Stimulated activated CD8-positive, alpha-beta memory T cell treated with anti-CD3 and anti-CD28 coated beads, Interleukin-4, amount 100 ng/mL, for 48 hours (primary cell): ENCODE measurements around the gene NOG.

ENCODE experiments used
- DNase-seq: peaks from one replicate; pipeline ENCODE4 v3.0.0-alpha.2; 2020

The NOG gene

DNA sequence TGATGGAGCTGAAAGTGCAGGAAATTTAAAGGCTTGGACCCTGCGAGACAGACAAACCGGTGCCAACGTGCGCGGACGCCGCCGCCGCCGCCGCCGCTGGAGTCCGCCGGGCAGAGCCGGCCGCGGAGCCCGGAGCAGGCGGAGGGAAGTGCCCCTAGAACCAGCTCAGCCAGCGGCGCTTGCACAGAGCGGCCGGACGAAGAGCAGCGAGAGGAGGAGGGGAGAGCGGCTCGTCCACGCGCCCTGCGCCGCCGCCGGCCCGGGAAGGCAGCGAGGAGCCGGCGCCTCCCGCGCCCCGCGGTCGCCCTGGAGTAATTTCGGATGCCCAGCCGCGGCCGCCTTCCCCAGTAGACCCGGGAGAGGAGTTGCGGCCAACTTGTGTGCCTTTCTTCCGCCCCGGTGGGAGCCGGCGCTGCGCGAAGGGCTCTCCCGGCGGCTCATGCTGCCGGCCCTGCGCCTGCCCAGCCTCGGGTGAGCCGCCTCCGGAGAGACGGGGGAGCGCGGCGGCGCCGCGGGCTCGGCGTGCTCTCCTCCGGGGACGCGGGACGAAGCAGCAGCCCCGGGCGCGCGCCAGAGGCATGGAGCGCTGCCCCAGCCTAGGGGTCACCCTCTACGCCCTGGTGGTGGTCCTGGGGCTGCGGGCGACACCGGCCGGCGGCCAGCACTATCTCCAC, at the start of gene NOG:
TSS of gene NOG (plus strand) at position 54 of the 674 bp plus-strand sequence. CDS start at position 579, 525 bp downstream.
- peak; percentile 57 for DNase-seq

DNA sequence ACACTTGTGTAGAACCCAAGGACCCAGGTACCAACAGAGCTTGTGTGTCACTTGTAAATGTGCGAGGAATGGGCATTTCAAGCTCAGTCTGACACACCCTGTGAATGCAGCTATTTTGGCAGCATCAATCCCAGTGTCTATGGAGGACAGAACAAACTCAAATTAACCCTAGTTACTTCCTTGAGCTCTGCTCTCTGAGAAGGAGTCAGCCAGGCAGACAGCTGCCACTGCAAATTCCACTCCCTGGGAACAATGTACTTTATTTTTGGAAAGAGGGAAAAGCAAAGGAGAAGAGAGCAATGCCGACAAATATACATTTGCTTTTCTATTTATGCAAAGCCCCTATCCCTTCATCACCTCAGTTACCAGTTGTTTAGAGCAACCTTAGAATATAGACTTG, 48.4 kb upstream of the NOG start:
- no peak for DNase-seq

DNA sequence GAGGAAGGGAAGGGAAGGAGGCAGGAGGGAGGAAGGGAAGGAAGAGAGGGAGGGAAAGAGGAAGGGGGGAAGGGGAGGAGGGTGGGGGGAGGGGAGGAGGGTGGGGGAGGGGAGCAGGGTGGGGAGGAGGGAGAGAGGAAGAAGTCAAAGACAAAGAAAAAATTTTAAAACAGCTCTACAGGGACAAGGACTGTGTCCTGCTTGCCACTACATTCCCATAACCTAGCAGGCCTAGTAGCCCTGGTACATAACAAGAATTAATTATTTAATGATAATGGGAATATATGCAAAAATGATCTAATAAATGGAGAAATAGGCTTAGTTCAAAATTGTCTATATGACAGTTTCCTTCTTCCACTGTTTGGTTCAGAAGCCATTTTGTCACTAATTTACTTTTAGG, 47.6 kb upstream of the NOG start:
- no peak for DNase-seq

DNA sequence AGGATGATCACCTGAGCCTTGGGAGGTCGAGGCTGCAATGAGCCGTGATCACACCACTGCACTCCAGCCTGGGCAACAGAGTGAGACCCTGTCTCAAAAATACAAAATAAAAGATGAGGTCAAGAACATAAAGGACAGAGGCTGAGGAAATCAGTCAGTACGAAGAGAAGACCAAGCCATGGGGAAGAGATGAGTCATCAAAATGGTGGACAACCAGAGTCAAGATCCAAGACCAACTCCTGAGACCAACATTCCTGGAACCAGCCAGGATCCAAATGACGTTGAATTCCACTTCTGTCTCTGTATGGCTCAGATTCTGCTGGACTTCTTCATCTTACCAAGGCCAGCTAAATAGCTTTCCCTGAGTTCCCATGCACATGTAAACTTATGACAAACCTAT, 44.8 kb upstream of the NOG start:
- no peak for DNase-seq

DNA sequence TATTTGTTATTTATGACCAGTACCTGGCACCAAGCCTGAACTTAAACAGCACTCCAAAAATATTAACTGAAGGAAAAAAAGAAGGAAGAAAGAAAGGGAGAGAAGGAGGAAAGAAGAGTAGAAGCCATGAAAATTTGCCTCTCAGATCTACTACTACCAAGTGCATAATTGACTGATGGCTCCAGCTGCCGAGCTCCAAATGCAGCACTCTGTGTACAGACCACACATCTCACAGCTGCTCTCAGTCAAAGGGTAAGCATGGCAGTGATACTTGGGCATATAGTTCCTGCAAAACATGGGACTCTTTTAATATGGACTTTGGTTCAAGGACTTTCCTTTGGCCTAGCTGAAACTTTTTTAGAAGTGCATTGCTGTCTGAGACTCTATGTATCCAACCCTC, 44.0 kb upstream of the NOG start:
- DNase-seq, result no peak

DNA sequence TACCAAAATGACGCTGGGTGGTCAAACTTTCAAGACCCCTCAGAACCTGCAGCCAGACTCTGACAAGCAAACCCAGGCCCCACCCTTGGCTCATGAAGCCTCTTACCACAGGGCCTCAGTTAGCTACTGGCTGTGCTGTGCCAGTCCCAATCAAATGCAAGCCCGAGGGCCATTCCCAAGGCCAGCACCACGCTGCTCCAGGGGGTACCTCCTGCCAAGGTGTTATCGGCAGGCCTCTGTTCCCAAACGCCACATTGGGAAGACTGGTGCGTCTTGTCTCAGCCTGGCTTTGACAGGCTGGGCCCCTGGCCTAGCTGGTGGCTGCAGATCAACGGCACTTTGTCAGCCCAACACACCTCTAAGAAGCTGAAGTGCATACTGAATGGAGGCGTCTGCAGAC, 35.8 kb upstream of the NOG start:
- DNase-seq, result no peak

DNA sequence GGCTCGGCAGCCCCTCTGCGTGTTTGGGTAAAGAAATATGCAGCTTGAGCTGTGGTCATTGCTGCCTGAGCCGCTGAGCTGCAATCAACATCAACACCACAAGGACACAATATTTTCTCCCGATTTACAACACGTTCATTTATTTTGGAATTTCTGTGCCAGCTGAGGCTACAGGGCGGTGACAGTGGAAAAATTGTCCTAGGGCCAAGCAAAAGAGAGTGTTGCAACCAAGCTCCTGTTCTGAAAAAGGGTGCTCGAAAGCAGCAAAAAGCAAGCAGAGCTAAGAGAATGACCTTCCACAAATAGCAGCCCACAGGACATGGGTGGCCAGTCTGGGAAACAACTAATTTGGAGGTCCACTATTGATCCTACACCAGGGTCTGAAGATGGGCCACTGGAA, 35.4 kb upstream of the NOG start:
- no peak for DNase-seq

DNA sequence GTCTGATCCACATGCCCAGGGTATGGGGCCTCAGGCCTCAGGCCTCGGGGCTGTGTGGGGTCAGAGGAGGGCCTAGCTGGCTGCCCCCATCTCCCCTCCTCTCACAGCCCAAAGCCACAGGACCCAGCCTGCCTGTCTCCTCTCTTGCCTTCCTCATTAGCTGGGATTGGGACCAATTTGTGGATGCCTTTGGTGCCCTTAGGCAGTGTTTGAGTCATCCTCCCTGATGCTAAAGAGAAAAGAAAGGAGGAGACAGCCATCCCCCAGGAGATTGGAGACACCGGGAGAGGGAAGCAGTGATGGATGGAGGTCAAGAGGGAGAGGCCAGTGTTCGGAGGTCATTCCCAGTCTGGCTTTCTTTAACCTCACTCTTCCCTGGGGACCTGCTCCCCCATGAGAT, 23.3 kb upstream of the NOG start:
- DNase-seq, result no peak

DNA sequence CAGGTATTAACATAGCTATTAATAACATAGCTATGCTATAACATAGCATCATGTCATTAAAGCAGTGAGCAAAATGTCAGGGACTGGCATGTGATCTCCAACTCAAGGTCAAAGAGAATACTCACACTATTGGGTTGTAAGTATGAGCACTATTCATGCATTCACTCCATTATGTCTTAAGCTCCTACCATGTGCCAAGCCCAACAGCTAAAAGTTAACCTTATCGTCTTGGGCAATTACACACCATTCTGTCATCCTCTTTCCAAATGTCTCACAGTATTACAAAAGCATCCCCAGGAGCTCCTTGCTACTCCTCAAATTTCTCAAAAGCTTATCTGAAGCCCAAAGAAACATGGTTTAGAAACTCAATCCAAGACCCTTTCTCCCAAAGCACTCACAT, 22.0 kb upstream of the NOG start:
- no peak for DNase-seq

DNA sequence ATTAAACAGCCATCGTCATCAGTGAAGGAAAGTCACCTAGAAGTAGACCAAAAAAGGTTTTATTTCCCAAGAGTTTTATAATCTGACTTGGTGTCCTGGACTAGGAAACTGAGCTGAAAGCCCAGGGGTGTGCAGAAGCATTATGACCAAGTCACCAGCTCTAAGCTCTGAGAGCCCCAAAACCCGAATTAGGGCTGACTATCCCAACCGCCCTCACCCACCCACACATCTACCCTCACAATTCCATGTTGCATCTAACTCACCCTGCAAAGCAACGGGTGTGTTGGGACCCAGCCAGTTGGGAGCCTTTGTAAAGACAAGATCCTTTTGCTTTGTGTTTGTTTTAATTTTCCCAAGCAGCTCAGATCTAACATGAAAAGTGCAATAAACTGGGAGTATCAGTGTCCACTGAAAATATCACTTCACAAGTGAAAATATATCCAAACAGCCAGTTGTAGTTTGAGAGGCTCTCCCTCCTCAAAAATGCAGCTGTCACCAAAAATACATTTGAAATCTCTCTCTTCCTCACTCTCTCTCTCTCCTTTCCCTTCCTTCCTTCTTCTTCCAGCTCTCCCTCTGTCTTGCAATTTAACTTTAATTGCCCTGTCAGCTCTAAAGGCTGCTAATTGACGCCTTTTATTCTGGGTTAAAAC, 16.2 kb upstream of the NOG start:
- no peak for DNase-seq

DNA sequence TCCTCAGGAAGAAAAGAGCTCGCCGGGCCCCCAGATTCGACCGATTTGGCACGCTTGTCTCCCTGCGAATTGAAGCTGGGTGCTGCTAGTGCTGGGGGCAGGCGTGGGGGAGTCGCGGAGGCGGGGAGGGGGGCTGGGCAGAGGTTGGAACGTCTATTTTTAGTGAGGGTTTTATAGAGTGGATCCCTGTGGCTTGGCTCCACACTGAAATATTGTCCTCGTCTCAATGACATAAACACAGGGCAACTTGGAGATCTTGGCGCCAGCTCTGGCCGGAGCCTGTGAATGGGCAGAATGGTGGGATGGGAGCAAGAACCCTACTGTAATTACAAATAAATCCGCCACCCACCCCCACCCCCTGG, 15.7 kb upstream of the NOG start:
- no peak for DNase-seq

DNA sequence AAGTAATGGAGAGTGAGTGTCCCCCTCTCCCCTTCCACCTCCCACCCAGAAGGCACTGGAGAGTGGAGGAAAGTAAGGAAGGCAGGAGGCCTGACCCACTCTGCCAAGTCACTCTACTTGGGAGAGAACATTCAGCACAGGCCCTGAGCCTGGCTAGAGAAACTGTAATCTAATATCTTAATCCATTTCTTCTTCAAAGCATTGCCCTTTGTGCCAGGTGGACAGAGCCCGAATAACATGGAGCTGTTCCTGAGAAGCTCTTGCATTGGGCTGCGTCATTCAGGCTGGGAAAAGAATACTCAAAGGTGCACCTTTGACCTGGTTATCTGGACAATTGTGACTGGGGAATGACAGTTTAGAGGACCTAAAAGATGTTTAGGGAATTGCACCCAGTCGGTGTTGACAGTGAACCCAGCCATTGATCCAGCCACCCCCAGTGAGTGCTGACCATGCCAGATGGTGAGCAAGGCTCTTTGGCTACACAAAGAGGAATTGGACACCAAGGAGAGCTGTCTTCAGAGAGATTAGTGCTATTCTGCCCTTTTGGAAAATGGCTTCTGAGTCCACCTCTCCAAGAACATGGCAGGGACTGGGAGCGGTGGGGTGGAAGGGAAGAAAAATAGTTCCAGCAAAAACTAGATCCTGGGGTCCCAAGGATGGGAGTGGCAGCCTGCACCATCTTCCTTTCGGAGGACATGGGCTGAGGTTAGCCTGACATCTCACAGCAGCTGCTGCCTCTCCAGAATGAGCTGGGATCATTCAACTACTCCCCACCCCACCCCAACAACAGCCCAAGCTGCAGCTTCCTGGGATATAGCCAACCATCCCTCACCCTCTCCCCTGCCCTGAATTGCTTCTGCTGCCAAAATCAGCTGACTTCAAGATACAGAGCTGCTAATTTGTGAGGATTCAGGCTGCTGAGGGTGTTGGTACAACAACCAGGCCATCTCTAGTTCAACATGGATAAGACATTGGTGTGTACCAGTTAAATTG, 11.6 kb upstream of the NOG start:
- no peak for DNase-seq

DNA sequence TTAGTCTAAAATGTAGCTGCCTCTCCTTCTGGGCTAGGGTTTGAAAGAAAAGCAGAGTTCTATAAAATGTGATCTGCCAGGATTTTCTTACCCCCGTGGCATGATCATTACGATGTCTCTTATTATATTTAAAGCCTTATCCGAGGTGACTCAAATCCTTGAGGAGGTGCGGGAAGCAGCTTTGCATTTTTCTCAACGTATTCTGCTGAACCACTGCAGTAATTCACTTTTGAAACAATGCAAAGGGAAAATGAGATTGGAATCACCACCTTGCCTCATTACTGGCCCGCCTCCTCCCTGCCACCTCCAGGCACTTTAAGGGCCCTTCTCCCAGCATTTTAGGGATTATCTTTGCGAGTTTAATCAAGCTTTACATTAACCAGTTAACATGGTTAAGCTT, 9.7 kb upstream of the NOG start:
- no peak for DNase-seq

DNA sequence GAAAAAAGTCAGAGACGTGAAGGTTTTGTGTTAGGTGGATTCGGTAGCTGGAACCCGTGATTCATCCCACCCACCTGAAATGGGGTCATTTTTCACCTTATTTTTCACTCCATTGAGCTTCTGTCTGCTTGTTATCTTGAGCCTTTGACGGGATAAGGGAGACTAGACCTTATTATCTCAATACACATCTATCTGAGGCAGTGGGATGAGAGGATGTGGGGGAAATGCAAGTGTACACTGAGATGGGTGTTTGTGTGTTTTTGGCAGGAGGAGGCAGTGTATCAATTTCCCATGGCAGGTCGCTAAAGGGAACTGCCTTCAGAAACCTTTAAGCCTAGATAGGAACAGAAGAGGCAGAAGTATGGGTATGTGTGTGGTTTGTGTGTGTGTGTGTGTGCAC, 6.2 kb upstream of the NOG start:
- no peak for DNase-seq

DNA sequence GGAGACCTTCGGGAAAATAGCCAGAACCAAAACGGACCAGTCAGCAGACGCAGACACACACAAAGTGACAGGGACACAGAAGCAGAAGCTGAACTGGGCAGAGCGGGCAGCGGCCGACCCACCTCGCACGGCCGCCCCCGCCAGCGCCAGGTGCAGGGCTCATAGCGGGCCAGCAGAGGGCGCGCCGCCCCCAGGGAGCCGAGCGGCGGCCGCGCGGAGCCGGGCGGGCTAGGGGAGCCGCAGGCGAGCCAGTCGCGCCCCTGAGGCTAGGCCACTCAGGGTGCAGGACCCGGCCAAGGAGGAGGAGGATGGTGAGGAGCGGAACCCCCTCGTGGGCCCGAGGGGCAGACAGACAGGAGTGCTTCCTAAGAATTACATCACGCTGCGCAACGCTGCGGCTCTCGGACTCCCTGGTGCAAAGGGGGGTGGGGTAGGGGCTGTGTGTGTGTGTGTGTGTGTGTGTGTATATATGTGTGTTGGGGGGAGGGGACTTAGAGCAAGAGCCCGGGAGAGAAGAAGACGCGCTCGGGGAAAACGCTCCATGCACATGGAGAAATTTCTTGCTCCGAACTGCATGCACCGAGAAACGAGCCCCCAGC, 913 bp upstream of the NOG start:
- peak; percentile 83 for DNase-seq

DNA sequence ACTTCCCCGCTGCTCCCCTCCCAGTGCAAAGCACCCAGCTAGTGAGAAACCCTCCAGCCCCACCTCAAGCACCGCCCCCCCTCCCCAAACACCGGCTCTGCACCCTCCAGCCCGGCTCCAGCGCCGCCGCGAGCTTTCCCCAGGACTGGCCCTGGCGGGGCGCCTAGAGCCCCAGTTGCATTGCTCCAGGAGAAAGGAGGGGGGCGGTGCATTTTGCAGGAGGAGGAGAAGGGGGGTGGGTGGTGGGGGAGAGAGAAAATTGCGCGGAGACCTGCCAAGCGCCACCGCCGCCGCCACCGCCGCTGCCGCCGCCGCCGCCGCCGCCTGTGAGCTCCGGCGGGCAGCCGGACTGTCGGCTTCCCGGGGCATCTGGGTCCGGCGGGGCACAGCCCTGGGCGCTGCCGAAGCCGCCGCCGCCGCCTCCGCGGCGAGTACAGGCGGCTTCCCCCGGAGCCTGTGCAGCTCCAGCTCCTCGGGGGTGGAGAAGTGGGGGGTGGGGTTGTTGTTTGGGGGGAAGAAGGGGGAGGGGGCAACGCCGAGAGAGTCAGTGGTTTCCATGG, 333 bp upstream of the NOG start:
- peak; percentile 47 for DNase-seq

DNA sequence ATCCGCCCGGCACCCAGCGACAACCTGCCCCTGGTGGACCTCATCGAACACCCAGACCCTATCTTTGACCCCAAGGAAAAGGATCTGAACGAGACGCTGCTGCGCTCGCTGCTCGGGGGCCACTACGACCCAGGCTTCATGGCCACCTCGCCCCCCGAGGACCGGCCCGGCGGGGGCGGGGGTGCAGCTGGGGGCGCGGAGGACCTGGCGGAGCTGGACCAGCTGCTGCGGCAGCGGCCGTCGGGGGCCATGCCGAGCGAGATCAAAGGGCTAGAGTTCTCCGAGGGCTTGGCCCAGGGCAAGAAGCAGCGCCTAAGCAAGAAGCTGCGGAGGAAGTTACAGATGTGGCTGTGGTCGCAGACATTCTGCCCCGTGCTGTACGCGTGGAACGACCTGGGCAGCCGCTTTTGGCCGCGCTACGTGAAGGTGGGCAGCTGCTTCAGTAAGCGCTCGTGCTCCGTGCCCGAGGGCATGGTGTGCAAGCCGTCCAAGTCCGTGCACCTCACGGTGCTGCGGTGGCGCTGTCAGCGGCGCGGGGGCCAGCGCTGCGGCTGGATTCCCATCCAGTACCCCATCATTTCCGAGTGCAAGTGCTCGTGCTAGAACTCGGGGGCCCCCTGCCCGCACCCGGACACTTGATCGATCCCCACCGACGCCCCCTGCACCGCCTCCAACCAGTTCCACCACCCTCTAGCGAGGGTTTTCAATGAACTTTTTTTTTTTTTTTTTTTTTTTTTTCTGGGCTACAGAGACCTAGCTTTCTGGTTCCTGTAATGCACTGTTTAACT, 1.0 kb downstream of the NOG start:
- peak; percentile 48 for DNase-seq

DNA sequence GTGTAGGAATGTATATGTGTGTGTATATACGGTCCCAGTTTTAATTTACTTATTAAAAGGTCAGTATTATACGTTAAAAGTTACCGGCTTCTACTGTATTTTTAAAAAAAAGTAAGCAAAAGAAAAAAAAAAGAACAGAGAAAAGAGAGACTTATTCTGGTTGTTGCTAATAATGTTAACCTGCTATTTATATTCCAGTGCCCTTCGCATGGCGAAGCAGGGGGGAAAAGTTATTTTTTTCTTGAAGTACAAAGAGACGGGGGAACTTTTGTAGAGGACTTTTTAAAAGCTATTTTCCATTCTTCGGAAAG, 1.6 kb downstream of the NOG start:
- DNase-seq, result no peak

DNA sequence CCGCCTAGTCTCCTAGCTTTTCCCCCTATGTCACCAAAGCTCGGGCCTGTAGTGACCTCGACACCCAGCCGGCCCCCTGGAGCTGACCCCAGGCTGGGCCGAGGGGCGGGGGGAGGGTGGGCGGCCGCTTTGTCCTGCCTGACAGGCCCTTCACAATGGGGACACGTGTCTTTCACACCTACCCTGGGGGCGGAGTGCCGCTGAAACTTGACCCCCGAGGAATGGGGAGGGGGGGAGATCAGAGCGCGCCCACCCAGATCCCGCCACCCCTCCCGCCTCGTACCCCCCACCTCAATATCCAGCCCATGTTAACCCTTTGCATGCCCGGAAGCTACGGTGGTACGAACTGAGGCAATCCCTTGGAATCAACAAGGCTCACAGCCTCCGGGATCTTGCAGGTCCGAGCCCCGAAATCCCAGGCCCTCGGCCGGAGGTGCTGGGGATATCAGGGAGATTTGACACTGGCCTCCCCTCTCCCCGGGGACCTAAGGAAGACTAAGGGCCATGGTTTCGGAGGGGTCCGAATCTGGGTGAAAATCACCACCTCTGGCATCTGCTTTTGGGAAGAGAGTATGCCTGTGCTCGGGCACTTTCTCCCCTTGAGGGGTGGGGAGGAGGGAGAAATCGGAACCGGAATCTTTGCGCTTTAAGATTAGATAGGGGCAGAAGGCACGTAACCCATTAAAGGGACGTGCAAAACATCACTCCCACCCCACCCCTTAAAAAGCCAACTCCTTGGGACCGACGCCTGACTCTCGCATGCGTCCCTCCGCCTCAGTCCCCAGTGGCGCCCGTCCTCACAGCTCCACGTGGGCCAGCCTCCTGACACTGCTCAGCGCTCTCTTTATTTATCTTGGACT, 2.6 kb downstream of the NOG start:
- peak; percentile 50 for DNase-seq

DNA sequence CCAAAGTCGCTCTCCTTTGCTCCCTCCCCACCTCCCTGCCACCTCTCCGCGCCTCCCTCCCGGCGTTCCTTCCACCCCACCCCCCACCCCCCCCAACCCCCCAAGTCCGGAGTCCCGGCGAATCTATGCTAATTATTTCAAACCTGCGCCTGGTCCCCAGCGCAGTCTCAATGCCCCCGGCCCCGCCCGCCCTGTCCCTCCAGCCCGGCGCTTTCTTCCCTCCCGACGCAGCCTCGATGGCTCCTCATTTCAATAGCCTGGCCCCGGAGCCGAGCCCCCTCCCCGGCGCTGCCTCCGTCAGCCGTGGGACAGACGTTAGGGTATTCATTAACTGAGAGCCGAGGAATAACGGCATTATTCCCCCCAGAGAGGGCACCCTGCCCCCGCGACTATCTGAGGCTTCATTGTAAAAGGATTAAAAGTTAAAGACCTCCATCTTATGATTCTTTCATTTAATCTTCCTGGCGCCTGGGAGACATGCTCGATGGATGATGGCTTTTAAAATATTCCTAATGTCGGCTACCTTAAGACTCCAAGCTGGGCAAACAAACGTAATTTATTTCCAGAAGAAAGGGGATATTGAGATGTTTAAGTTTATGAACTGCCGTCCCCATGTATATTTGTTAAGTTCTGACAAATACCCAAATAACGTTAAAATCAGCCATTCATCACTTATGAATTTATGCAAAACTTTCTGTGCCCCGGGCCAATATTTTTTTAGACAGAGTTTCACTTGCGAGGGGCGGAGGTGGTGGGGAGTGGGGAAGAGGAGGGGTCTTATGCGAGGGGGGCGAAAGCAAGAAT, 3.4 kb downstream of the NOG start:
- DNase-seq, result peak; percentile 37
